ENCODE data around the gene SEMG1.

GRCh38 chr20:45248609-45249008, 41.8 kb downstream of the SEMG1 start:
- TF ChIP-seq CTCF (IDR thresholded peaks at IDR 0.05) (no peak), EP300 (IDR thresholded peaks at IDR 0.05) (no peak)

Measured in sigmoid colon (tissue), 4 donors.